ENCODE results near the gene RASGRF1. TPM values are rescaled to one million over a fixed set of nuclear protein-coding genes. Genes with fewer than 3 reads are reported as not detected.
"Not testable (repeated sequence)": the region's sequence is repeated elsewhere in the genome, so short reads cannot be mapped to it uniquely, and the experiment has no call there.

Gene RASGRF1
- total and polyA plus RNA-seq, 11 donors = 0.12 to 0.40 (median 0.25) TPM; not detected in 8

DNA sequence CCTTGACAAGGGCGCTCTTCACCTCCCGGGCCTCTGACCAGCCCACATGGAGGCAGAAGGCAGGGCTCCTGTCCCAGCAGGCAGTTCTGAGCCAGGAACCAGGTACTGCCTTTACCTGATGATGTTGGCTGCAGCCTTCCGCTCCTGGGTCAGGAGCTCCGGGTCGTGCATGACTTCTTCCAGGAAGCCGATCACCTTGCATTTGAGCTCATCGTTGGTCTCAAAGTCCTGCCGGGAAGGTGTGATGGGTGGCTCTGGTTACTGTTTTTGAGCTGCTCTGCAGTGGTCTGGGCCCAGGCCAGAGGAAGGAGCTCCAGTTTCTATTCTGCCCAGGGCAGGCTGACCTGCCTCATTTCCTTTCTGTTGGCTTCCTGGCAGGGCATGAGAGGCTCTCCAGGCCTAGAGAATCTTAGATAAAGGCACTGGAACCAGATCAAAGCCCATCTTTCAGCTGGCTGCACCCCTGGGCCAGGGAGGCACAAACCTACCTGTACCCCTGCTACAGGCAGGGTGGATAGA is 92.5 kb downstream of the RASGRF1 start:
- Histone ChIP-seq H3K9me3 (no peaks in the 10 kb centered on the region), H3K4me1 (peaks cover 0 to 6% (median 0%) of the 10 kb centered on the region in 12 donors), H3K4me3 (no peak overlapping the region), H3K27me3 (no peaks in the 10 kb centered on the region), H3K27ac (no peak overlapping the region), H3K36me3 (no peaks in the 10 kb centered on the region)
- DNase-seq = peak in 1 of 5 donors; percentile 42
- no peak for TF ChIP-seq POLR2A (IDR thresholded peaks at IDR 0.05)
- TF ChIP-seq, protein P1, sequence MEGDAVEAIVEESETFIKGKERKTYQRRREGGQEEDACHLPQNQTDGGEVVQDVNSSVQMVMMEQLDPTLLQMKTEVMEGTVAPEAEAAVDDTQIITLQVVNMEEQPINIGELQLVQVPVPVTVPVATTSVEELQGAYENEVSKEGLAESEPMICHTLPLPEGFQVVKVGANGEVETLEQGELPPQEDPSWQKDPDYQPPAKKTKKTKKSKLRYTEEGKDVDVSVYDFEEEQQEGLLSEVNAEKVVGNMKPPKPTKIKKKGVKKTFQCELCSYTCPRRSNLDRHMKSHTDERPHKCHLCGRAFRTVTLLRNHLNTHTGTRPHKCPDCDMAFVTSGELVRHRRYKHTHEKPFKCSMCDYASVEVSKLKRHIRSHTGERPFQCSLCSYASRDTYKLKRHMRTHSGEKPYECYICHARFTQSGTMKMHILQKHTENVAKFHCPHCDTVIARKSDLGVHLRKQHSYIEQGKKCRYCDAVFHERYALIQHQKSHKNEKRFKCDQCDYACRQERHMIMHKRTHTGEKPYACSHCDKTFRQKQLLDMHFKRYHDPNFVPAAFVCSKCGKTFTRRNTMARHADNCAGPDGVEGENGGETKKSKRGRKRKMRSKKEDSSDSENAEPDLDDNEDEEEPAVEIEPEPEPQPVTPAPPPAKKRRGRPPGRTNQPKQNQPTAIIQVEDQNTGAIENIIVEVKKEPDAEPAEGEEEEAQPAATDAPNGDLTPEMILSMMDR (IDR thresholded peaks at IDR 0.05) = no peak
- peak in 1 of 4 donors; percentile 31 for ATAC-seq
- intact Hi-C loops (cut with DNase I) = no loop called here
- 77 to 91% (median 86%) methylated on average over 5 to 8 of the region's 8 CpGs for WGBS, 4 donors

DNA sequence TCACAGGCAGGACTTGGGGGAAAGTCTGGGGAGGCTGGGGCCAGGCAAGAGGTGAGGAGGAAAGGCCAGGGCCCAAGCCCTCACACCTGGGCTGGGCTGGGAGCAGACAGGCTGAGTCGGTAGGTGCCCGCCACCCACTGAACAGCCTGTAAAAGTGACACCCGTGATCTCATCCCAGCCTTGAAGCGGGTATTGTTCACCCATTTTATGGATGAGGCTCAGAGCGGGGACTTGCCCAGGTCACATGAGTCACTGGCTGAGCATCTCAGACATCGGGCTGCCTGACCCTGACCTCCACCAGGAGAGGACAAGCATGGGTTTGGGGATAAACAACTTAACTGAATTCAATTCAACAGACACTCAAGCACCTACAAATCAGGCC is 93.7 kb downstream of the RASGRF1 start:
- no peaks in the 10 kb centered on the region for H3K9me3 ChIP-seq
- no peak for ATAC-seq
- TF ChIP-seq, protein P1 (IDR thresholded peaks at IDR 0.05) = no peak
- no peak for TF ChIP-seq POLR2A (IDR thresholded peaks at IDR 0.05)
- WGBS, 4 donors = 95 to 98% (median 97%) methylated on average over 5 to 6 of the region's 6 CpGs
- peaks cover 0 to 10% (median 0%) of the 10 kb centered on the region in 12 donors for H3K4me1 ChIP-seq
- H3K36me3 ChIP-seq = no peaks in the 10 kb centered on the region
- intact Hi-C loops (cut with DNase I) = no loop called here
- H3K27me3 ChIP-seq = no peaks in the 10 kb centered on the region
- DNase-seq = peak in 1 of 5 donors; percentile 36
- H3K4me3 ChIP-seq = no peak overlapping the region
- H3K27ac ChIP-seq = no peak overlapping the region

GRCh38 chr15:78995921-78996893 is 94.4 kb downstream of the RASGRF1 start:
- WGBS, 4 donors = 73 to 88% (median 76%) methylated on average over 22 of the region's 22 CpGs
- ATAC-seq = no peak
- H3K27ac ChIP-seq = no peak overlapping the region
- H3K9me3 ChIP-seq = no peaks in the 10 kb centered on the region
- peaks cover 0 to 10% (median 0%) of the 10 kb centered on the region in 12 donors for H3K4me1 ChIP-seq
- H3K36me3 ChIP-seq = no peaks in the 10 kb centered on the region
- H3K27me3 ChIP-seq = no peaks in the 10 kb centered on the region
- no peak for TF ChIP-seq POLR2A (IDR thresholded peaks at IDR 0.05)
- TF ChIP-seq, protein P1 (IDR thresholded peaks at IDR 0.05) = no peak
- DNase-seq = peak in 1 of 5 donors; percentile 38
- no peak overlapping the region for H3K4me3 ChIP-seq
- intact Hi-C loops (cut with DNase I) = no loop called here

DNA sequence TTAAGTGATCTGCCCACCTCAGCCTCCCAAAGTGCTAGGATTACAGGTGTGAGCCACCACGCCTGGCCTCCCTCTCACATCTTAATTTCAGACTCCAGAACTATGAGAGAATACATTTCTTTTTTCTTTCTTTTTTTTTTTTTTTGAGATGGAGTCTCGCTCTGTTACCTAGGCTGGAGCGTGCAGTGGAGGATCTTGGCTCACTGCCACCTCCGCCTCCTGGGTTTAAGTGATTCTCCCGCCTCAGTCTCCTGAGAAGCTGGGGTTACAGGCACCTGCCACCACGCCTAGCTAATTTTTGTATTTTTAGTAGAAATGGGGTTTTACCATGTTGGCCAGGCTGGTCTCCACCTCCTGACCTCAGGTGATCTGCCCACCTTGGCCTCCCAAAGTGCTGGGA is 95.4 kb downstream of the RASGRF1 start:
- H3K27ac ChIP-seq; DNase-seq; H3K9me3 ChIP-seq; H3K36me3 ChIP-seq; H3K4me3 ChIP-seq; intact Hi-C loops (cut with DNase I); ATAC-seq; H3K27me3 ChIP-seq: not testable (repeated sequence)
- H3K4me1 ChIP-seq = peaks cover 0 to 14% (median 0%) of the 10 kb centered on the region in 12 donors
- 76 to 81% (median 80%) methylated on average over 6 of the region's 6 CpGs for WGBS, 4 donors
